Gastroesophageal sphincter (tissue), 4 donors: ENCODE data around the gene HECTD4. TPM values are rescaled to one million over a fixed set of nuclear protein-coding genes. Genes with fewer than 3 reads are reported as not detected.
"Not testable (repeated sequence)": the region's sequence is repeated elsewhere in the genome, so short reads cannot be mapped to it uniquely, and the experiment has no call there.

ENCODE experiments used
- ATAC-seq: fragments of 150-250 bp; one replicate; pipeline ENCODE4 v1.9.1; 2016; ENCODE audit warnings: mild to moderate bottlenecking, moderate library complexity
- H3K27ac ChIP-seq, 4 donors: fragments of 200-600 bp; sonication (generic) in 3 of 4; 1 replicate in 3 of 4; 2 replicates in 1 of 4; pipeline ENCODE4 v1.5.1; 2016 to 2019
- H3K27me3 ChIP-seq: fragments of 200-600 bp; sonication (generic); one replicate; pipeline ENCODE4 v1.5.1; 2019
- H3K36me3 ChIP-seq, 2 donors: fragments of 200-600 bp; sonication (generic); one replicate each; pipeline ENCODE4 v1.5.1; 2019; ENCODE audit warnings: control low read depth in 1 of 2
- H3K4me1 ChIP-seq, 3 donors: fragments of 200-600 bp; sonication (generic); 1 replicate in 2 of 3; 2 replicates in 1 of 3; pipeline ENCODE4 v1.5.1; 2016 to 2019; ENCODE audit warnings: control low read depth in 2 of 3
- H3K4me3 ChIP-seq, 2 donors: fragments of 200-600 bp; sonication (generic); one replicate each; pipeline ENCODE4 v1.5.1; 2019; ENCODE audit warnings: mild to moderate bottlenecking in 1 of 2, moderate library complexity in 1 of 2
- H3K9me3 ChIP-seq, 3 donors: fragments of 200-600 bp; sonication (generic); one replicate each; pipeline ENCODE4 v1.5.1; 2017 to 2019; ENCODE audit warnings: control low read depth in 2 of 3
- CTCF ChIP-seq, 4 experiments: fragments of 200-600 bp in 2 of 4; fragments of 450-650 bp in 2 of 4; sonication (generic) in 1 of 4; IDR thresholded peaks; one replicate each; pipeline ENCODE4 v1.5.1; 2017 to 2019; ENCODE audit warnings: antibody characterized with exemption in 4 of 4, mild to moderate bottlenecking in 2 of 4, moderate library complexity in 2 of 4
- EP300 ChIP-seq: sonication (generic); formaldehyde crosslinking; IDR thresholded peaks from one replicate; pipeline ENCODE4 v1.6.1; 2017; ENCODE audit warnings: antibody characterized with exemption, mild to moderate bottlenecking
- POLR2A ChIP-seq, 2 donors: fragments of 450-650 bp; IDR thresholded peaks; one replicate each; pipeline ENCODE4 v1.6.1; 2017; ENCODE audit warnings: antibody characterized with exemption in 2 of 2, mild to moderate bottlenecking in 2 of 2, moderate library complexity in 1 of 2
- POLR2AphosphoS5 ChIP-seq: sonication (generic); formaldehyde crosslinking; IDR thresholded peaks from one replicate; pipeline ENCODE4 v1.6.1; 2017; ENCODE audit warnings: antibody characterized with exemption
- WGBS, 2 donors: methylation state at CpG; one replicate each; pipeline ENCODE4 v1.1.5; 2018; ENCODE audit warnings: low coverage in 1 of 2; 5-methylcytosine and 5-hydroxymethylcytosine counted together
- total RNA-seq, 4 donors: library from RNA; depleted of rRNA; stranded (reverse); fragments of >200 nt; gene quantifications; one replicate each; pipeline ENCODE4 v1.1.0, GENCODE V29; 2016

Gene HECTD4
- total RNA-seq, 4 donors from 2014 or later, result 23.1 to 56.8 (median 42.3) TPM

- Histone ChIP-seq H3K27me3 (no peaks in the 10 kb centered on the region), H3K9me3 (no peaks in the 10 kb centered on the region), H3K27ac (no peak overlapping the region), H3K36me3 (peaks cover 0 to 4% of the 10 kb centered on the region in 2 donors), H3K4me3 (no peak overlapping the region), H3K4me1 (peaks cover 0 to 48% (median 4%) of the 10 kb centered on the region in 3 donors)
- 95 to 100% methylated on average over 1 to 3 of the region's 3 CpGs for WGBS, 2 donors
- TF ChIP-seq POLR2AphosphoS5 (no peak), CTCF (IDR thresholded peaks at IDR 0.05) (no peak), POLR2A (IDR thresholded peaks at IDR 0.05) (no peak), EP300 (no peak)
- ATAC-seq, result no peak
These were observed 42.0 kb downstream of the HECTD4 start for GRCh38 chr12:112340230-112340629.

GRCh38 chr12:112334999-112335398, 47.2 kb downstream of the HECTD4 start:
- ATAC-seq, result not testable (repeated sequence)
- 92 to 100% methylated on average over 1 of the region's 1 CpG for WGBS, 2 donors

GRCh38 chr12:112333019-112333418, 49.2 kb downstream of the HECTD4 start:
- peaks cover 0 to 37% (median 4%) of the 10 kb centered on the region in 3 donors for H3K4me1 ChIP-seq
- no peak overlapping the region for H3K27ac ChIP-seq
- H3K4me3 ChIP-seq, result no peak overlapping the region
- ATAC-seq, result no peak
- H3K36me3 ChIP-seq, result no peaks in the 10 kb centered on the region
- no peaks in the 10 kb centered on the region for H3K9me3 ChIP-seq
- WGBS, 2 donors, result 39 to 52% methylated on average over 3 of the region's 3 CpGs
- TF ChIP-seq EP300 (no peak), POLR2AphosphoS5 (no peak), POLR2A (IDR thresholded peaks at IDR 0.05) (no peak), CTCF (IDR thresholded peaks at IDR 0.05) (no peak)
- H3K27me3 ChIP-seq, result no peaks in the 10 kb centered on the region

More at GRCh38 chr12:112334999-112335398, 47.2 kb downstream of the HECTD4 start:
- H3K9me3 ChIP-seq, H3K4me3 ChIP-seq, H3K27me3 ChIP-seq, H3K36me3 ChIP-seq, H3K27ac ChIP-seq: not testable (repeated sequence)
- H3K4me1 ChIP-seq, result peaks cover 0 to 32% (median 4%) of the 10 kb centered on the region in 3 donors

- TF ChIP-seq EP300 (no peak), POLR2AphosphoS5 (no peak), POLR2A (IDR thresholded peaks at IDR 0.05) (no peak), CTCF (IDR thresholded peaks at IDR 0.05) (no peak)
- Histone ChIP-seq H3K9me3 (no peaks in the 10 kb centered on the region), H3K36me3 (no peaks in the 10 kb centered on the region), H3K27ac (no peak overlapping the region), H3K4me1 (peaks cover 0 to 39% (median 4%) of the 10 kb centered on the region in 3 donors), H3K4me3 (no peak overlapping the region), H3K27me3 (no peaks in the 10 kb centered on the region)
- no peak for ATAC-seq
- WGBS, 2 donors, result 45 to 80% methylated on average over 2 to 4 of the region's 4 CpGs
These were observed 50.3 kb downstream of the HECTD4 start for GRCh38 chr12:112331886-112332285.

- Histone ChIP-seq H3K36me3 (no peaks in the 10 kb centered on the region), H3K27me3 (no peaks in the 10 kb centered on the region), H3K4me1 (peaks cover 0 to 43% (median 4%) of the 10 kb centered on the region in 3 donors), H3K4me3 (no peak overlapping the region), H3K9me3 (no peaks in the 10 kb centered on the region), H3K27ac (no peak overlapping the region)
- no peak for ATAC-seq
- TF ChIP-seq POLR2A (IDR thresholded peaks at IDR 0.05), result no peak
- TF ChIP-seq CTCF (IDR thresholded peaks at IDR 0.05), result no peak
- no peak for TF ChIP-seq EP300
- TF ChIP-seq POLR2AphosphoS5, result no peak
- 60 to 80% methylated on average over 2 to 4 of the region's 4 CpGs for WGBS, 2 donors
These were observed 51.5 kb downstream of the HECTD4 start for GRCh38 chr12:112330706-112331105.
